ENCODE measurements around the gene HOXC5.

HOXC5 gene

DNA sequence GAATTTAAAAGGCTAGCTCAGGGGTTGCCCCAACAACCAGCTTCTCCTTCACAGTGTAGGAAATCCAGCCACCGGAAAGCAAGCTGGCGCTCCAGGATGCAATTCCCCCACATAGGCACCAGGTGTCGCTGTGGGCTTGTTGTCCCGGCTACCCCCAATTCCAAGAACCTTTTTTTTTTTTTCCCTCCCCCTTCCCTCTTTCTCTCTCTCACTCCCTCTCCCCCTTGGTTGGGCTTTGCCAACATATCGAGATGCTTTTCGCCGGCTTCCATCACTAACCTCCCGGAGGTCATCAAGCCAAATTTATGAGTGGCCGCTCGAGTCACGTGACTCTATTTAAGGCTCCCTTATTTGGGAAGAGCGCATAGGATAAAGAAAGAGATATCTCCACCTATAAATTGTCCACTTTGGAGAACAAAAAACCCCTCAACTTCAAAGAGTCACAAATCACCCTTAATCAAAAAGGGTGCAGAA is at the start of gene HOXC5:
Gene HOXC5, plus strand, starts transcription at position 424 of the 474 bp plus-strand sequence. CDS start 73 bp downstream, outside the sequence.
- Histone ChIP-seq H3K4me1 (ENCODE audit: control insufficient read depth, insufficient read depth, low read length) (peaks cover 33% of the 10 kb centered on the region), H3K36me3 (ENCODE audit: control insufficient read depth, insufficient read depth, low read length) (no peaks in the 10 kb centered on the region), H3K4me3 (ENCODE audit: low read depth, low read length) (peak within 1 kb of the TSS; percentile 24; the same call in 1 of the 2 replicates), H3K9ac (ENCODE audit: low read length) (peak within 1 kb of the TSS; percentile 40), H3K27ac (ENCODE audit: low read depth, low read length) (no peak within 1 kb of the TSS), H3K27me3 (ENCODE audit: control insufficient read depth, insufficient read depth, low read length) (peaks cover 100% of the 10 kb centered on the region), H3K9me3 (ENCODE audit: control insufficient read depth, insufficient read depth, low read depth, low read length) (no peaks in the 10 kb centered on the region)

- H3K27ac ChIP-seq (ENCODE audit: low read depth, low read length), result no peak overlapping the region
- H3K9me3 ChIP-seq (ENCODE audit: control insufficient read depth, insufficient read depth, low read depth, low read length), result peaks cover 6% of the 10 kb centered on the region; the same call in 1 of the 2 replicates
- peaks cover 100% of the 10 kb centered on the region for H3K27me3 ChIP-seq (ENCODE audit: control insufficient read depth, insufficient read depth, low read length)
- no peak overlapping the region for H3K4me3 ChIP-seq (ENCODE audit: low read depth, low read length)
- H3K9ac ChIP-seq (ENCODE audit: low read length), result peak overlapping the region; percentile 44
- 0 out of 2 replicates have a peak, but pooled peaks cover 3% of the 10 kb centered on the region for H3K4me1 ChIP-seq (ENCODE audit: control insufficient read depth, insufficient read depth, low read length)
- no peaks in the 10 kb centered on the region for H3K36me3 ChIP-seq (ENCODE audit: control insufficient read depth, insufficient read depth, low read length)
These were observed 49.3 kb upstream of the HOXC5 start for GRCh38 chr12:53983568-53983949.

DNA sequence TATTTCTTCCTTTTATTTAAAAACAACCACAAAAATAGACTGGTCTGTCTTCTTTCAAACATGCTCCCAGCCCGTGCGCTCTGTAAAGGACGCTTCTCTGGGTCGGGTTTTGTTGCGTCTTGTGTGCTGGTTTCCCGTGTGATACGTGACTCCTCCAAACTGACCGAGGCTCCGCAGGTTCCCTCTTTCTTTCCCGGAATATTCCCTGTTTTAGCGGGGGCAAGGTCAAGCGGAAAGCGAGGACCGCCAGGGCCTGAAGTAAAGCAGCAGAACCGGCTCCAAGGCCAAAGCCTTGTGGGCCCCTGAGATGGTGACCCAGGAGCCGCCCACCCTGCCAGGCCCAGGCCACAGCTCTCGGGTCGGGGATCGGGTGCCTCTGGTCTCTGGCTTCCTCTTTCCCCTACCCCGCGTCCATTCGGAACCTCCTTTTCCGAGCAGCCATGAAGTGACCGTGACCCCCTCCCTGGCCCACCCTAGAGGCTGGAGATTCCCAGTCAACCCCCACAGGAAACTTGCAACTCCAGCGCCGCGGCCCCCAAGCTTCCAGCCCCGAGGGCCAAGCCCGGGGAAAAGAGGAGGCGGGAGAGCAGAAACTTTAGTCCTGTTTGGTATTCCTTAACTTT is 48.8 kb upstream of the HOXC5 start:
- Histone ChIP-seq H3K4me1 (ENCODE audit: control insufficient read depth, insufficient read depth, low read length) (0 out of 2 replicates have a peak, but pooled peaks cover 3% of the 10 kb centered on the region), H3K36me3 (ENCODE audit: control insufficient read depth, insufficient read depth, low read length) (no peaks in the 10 kb centered on the region), H3K9me3 (ENCODE audit: control insufficient read depth, insufficient read depth, low read depth, low read length) (peaks cover 6% of the 10 kb centered on the region; the same call in 1 of the 2 replicates), H3K9ac (ENCODE audit: low read length) (peak overlapping the region; percentile 44), H3K27me3 (ENCODE audit: control insufficient read depth, insufficient read depth, low read length) (peaks cover 100% of the 10 kb centered on the region), H3K4me3 (ENCODE audit: low read depth, low read length) (no peak overlapping the region), H3K27ac (ENCODE audit: low read depth, low read length) (no peak overlapping the region)

GRCh38 chr12:53984901-53985691 is 47.8 kb upstream of the HOXC5 start, which contains the start of gene HOXC10:
TSS of gene HOXC10 (plus strand) at chr12:53985146. CDS start at chr12:53985260, 114 bp downstream.
- peak within 1 kb of the TSS; percentile 64 for H3K9ac ChIP-seq (ENCODE audit: low read length)
- no peak within 1 kb of the TSS for H3K27ac ChIP-seq (ENCODE audit: low read depth, low read length)
- H3K4me1 ChIP-seq (ENCODE audit: control insufficient read depth, insufficient read depth, low read length), result 0 out of 2 replicates have a peak, but pooled peaks cover 3% of the 10 kb centered on the region
- peaks cover 100% of the 10 kb centered on the region for H3K27me3 ChIP-seq (ENCODE audit: control insufficient read depth, insufficient read depth, low read length)
- peak within 1 kb of the TSS; percentile 39 for H3K4me3 ChIP-seq (ENCODE audit: low read depth, low read length)
- peaks cover 6% of the 10 kb centered on the region; the same call in 1 of the 2 replicates for H3K9me3 ChIP-seq (ENCODE audit: control insufficient read depth, insufficient read depth, low read depth, low read length)
- H3K36me3 ChIP-seq (ENCODE audit: control insufficient read depth, insufficient read depth, low read length), result no peaks in the 10 kb centered on the region

- Histone ChIP-seq H3K4me1 (ENCODE audit: control insufficient read depth, insufficient read depth, low read length) (0 out of 2 replicates have a peak, but pooled peaks cover 3% of the 10 kb centered on the region), H3K27me3 (ENCODE audit: control insufficient read depth, insufficient read depth, low read length) (peaks cover 100% of the 10 kb centered on the region), H3K4me3 (ENCODE audit: low read depth, low read length) (peak overlapping the region; percentile 39), H3K36me3 (ENCODE audit: control insufficient read depth, insufficient read depth, low read length) (no peaks in the 10 kb centered on the region), H3K27ac (ENCODE audit: low read depth, low read length) (no peak overlapping the region), H3K9me3 (ENCODE audit: control insufficient read depth, insufficient read depth, low read depth, low read length) (peaks cover 6% of the 10 kb centered on the region; the same call in 1 of the 2 replicates), H3K9ac (ENCODE audit: low read length) (peak overlapping the region; percentile 64)
These were observed 47.2 kb upstream of the HOXC5 start for GRCh38 chr12:53985692-53985993.

DNA sequence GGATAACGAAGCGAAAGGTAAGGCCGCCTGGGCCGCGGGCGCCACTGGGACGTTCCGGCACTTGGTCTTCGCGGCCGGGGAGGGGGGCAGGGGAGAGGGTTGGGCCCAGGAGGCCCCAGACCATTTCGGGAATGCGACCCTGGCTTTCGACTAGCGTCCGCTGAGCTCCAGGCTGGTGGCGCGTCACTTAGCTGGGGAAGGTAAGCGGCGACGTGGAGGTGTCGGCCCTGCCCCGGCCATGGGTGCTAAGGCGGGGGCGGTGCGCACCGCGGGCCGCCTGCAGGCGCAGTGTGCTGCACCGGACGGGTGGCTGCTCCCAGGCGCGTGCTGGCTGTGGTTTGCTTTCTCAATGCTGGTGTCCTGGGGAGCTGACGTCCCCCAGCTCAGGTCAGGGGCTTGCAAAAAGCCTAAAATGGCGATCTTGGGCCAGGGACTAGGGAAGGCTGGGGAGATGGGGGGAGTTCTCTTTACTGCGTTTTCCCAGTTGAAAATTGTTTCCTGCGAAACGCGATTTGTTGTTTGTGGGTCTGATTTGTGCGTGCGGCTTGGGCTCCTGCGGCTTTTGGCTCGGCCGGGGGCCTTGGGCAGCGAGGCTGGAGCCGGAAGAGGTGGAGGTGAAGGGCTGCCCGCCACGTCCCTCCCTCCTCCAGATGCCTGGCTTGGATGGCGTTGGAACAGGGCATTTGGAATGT is 46.7 kb upstream of the HOXC5 start:
- Histone ChIP-seq H3K36me3 (ENCODE audit: control insufficient read depth, insufficient read depth, low read length) (no peaks in the 10 kb centered on the region), H3K9ac (ENCODE audit: low read length) (peak overlapping the region; percentile 64), H3K27me3 (ENCODE audit: control insufficient read depth, insufficient read depth, low read length) (peaks cover 100% of the 10 kb centered on the region), H3K9me3 (ENCODE audit: control insufficient read depth, insufficient read depth, low read depth, low read length) (peaks cover 6% of the 10 kb centered on the region; the same call in 1 of the 2 replicates), H3K4me1 (ENCODE audit: control insufficient read depth, insufficient read depth, low read length) (0 out of 2 replicates have a peak, but pooled peaks cover 3% of the 10 kb centered on the region), H3K4me3 (ENCODE audit: low read depth, low read length) (peak overlapping the region; percentile 39), H3K27ac (ENCODE audit: low read depth, low read length) (no peak overlapping the region)

DNA sequence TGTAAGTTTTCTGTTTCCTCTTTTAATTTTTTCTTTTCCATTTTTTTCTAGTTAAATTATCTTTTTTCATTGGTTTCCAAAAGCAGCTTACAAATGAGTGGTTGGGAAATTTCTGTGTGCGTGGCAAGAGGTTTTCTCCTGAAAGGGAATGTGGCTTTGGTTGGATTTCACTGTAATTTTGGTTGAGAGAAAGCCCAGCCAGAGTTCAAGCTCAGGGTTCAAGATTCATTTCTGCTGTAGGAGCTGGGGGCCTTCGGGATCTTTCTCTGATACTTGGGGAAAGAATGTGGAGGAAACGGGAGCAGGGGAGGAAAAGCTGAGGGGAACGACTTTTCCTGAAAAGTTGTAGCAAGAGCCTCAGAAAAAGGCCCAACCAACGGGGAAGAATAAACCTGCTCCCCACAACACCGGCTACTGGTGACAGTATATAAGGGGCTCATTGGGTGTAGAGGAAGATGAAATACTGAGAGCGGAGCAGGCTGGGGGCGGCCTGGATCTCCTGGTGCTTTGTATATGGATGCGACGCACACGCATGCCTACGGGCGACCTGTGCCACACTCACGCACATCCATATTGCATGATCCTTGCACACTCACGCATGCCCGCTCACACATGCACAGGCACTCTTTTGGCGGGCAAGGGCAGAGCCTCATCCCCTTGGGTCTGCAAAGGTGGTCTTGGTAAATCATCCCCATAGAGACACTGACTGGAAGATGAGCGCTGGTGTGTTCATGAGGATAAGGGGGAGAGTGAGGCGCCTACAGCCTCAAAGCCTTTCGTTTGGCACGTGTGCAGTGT is 46.0 kb upstream of the HOXC5 start:
- 0 out of 2 replicates have a peak, but pooled peaks cover 3% of the 10 kb centered on the region for H3K4me1 ChIP-seq (ENCODE audit: control insufficient read depth, insufficient read depth, low read length)
- H3K36me3 ChIP-seq (ENCODE audit: control insufficient read depth, insufficient read depth, low read length), result no peaks in the 10 kb centered on the region
- no peak overlapping the region for H3K27ac ChIP-seq (ENCODE audit: low read depth, low read length)
- H3K27me3 ChIP-seq (ENCODE audit: control insufficient read depth, insufficient read depth, low read length), result peaks cover 100% of the 10 kb centered on the region
- H3K9me3 ChIP-seq (ENCODE audit: control insufficient read depth, insufficient read depth, low read depth, low read length), result peaks cover 6% of the 10 kb centered on the region; the same call in 1 of the 2 replicates
- H3K9ac ChIP-seq (ENCODE audit: low read length), result peak overlapping the region; percentile 38
- H3K4me3 ChIP-seq (ENCODE audit: low read depth, low read length), result peak overlapping the region; percentile 39; the same call in 1 of the 2 replicates

GRCh38 chr12:53987787-53988230 is 45.0 kb upstream of the HOXC5 start:
- no peak overlapping the region for H3K27ac ChIP-seq (ENCODE audit: low read depth, low read length)
- no peaks in the 10 kb centered on the region for H3K36me3 ChIP-seq (ENCODE audit: control insufficient read depth, insufficient read depth, low read length)
- peak overlapping the region; percentile 58 for H3K9ac ChIP-seq (ENCODE audit: low read length)
- peaks cover 6% of the 10 kb centered on the region; the same call in 1 of the 2 replicates for H3K9me3 ChIP-seq (ENCODE audit: control insufficient read depth, insufficient read depth, low read depth, low read length)
- H3K27me3 ChIP-seq (ENCODE audit: control insufficient read depth, insufficient read depth, low read length), result peaks cover 100% of the 10 kb centered on the region
- no peaks in the 10 kb centered on the region for H3K4me1 ChIP-seq (ENCODE audit: control insufficient read depth, insufficient read depth, low read length)
- H3K4me3 ChIP-seq (ENCODE audit: low read depth, low read length), result no peak overlapping the region; the same call in 1 of the 2 replicates

DNA sequence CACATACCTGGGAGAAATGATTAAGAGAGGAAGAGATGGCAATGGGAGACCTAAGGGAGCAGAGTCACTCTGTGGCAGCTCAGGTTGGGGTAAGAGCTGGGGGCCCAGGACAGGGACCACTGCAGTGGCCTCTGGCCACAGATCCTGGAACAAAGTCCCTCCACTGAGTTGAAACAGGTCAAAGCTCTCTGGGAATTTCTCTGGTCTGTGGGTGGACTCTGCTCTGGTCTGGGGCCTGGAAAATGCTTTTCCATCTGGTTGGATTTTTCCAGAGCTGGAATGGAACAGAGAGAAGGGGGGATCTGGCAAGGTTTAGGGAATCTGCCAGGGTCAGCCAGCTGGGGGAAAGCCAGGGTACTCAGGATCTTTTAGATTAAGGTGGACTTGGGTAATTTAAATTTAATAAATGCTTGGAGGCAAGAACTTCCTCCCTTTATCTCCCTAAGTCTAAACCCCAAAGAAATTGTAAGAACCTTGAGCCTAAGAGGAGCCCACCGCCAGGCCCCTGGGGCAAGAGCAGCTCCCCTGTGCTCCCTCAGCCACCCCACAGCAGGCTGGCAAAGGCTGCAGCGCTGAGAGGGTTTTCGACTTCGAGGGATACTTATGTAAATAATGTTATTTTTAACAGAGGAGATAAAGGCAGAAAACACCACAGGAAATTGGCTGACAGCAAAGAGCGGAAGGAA is 44.2 kb upstream of the HOXC5 start:
- Histone ChIP-seq H3K4me1 (ENCODE audit: control insufficient read depth, insufficient read depth, low read length) (no peaks in the 10 kb centered on the region), H3K9ac (ENCODE audit: low read length) (peak overlapping the region; percentile 58), H3K9me3 (ENCODE audit: control insufficient read depth, insufficient read depth, low read depth, low read length) (peaks cover 6% of the 10 kb centered on the region; the same call in 1 of the 2 replicates), H3K27me3 (ENCODE audit: control insufficient read depth, insufficient read depth, low read length) (peaks cover 100% of the 10 kb centered on the region), H3K27ac (ENCODE audit: low read depth, low read length) (no peak overlapping the region), H3K36me3 (ENCODE audit: control insufficient read depth, insufficient read depth, low read length) (no peaks in the 10 kb centered on the region), H3K4me3 (ENCODE audit: low read depth, low read length) (no peak overlapping the region; the same call in 1 of the 2 replicates)
